ENCODE data around the gene RCAN2. TPM values are rescaled to one million over a fixed set of nuclear protein-coding genes. Genes with fewer than 3 reads are reported as not detected.

RCAN2 gene
- total and polyA plus RNA-seq, 2 donors (not counting 3 experiments of a cell fraction or from before 2014, with no cell fraction given): 0.07 to 0.33 TPM

DNA sequence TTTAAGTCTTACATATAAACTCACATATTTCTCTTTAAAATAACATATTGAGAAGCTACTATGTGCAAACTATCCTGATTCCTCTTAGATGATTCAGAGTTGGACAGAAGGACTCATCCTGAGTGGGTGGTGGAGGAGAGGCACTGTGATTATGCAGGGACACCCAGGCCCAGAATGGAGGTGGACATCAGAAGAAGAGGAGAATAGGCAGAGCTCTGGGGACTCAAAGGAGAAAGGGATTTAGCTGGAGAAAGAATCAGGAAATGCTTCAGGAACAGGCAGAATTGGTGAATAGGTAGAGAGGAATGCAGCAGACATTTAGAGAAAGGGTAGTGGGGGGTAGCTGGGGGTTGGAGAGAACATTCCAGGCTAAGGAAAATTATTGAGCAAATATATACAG is 17.4 kb downstream of the RCAN2 start:
- Histone ChIP-seq H3K9ac (replicated peaks; ENCODE audit: extremely low read depth, insufficient read depth, low read length) (no peak overlapping the region), H3K9me3 (replicated peaks; ENCODE audit: control insufficient read depth, insufficient read depth, low read length) (no peaks in the 10 kb centered on the region), H3K36me3 (ENCODE audit: control insufficient read depth in 2 of 2, extremely low read depth in 1 of 2, insufficient read depth in 2 of 2, low read length in 2 of 2) (no peaks in the 10 kb centered on the region), H3K4me3 (replicated peaks in 1 of 3; ENCODE audit: insufficient read depth in 1 of 3, low read depth in 1 of 3, low read length in 3 of 3) (no peak overlapping the region), H3K9me1 (replicated peaks; ENCODE audit: control insufficient read depth, extremely low read depth, insufficient read depth, low read length) (no peaks in the 10 kb centered on the region), H4K20me1 (replicated peaks; ENCODE audit: control insufficient read depth, extremely low read depth, insufficient read depth, low read length) (no peaks in the 10 kb centered on the region), H3K4me2 (ENCODE audit: insufficient read depth, low read length) (no peak overlapping the region), H3K27ac (ENCODE audit: insufficient read depth, low read depth, low read length) (no peak overlapping the region), H3K79me2 (ENCODE audit: control insufficient read depth, insufficient read depth, low read length) (no peaks in the 10 kb centered on the region), H3K4me1 (ENCODE audit: control insufficient read depth, extremely low read depth, insufficient read depth, low read length) (no peaks in the 10 kb centered on the region), H3K27me3 (ENCODE audit: control insufficient read depth in 2 of 2, insufficient read depth in 2 of 2, low read length in 2 of 2) (peaks cover 0 to 2% of the 10 kb centered on the region in 2 experiments), H2AFZ (ENCODE audit: low read depth, low read length) (no peak overlapping the region)
- ChIA-PET CTCF (no interaction called here), POLR2A (no interaction called here)
- DNase-seq (ENCODE audit: low read depth, low spot score): no peak
- dilution Hi-C loops (cut with MboI; ENCODE audit: extremely low pct_ligation_motif_present, low sequenced_read_pairs) (no loop called here), intact Hi-C loops (cut with micrococcal nuclease) (no loop called here)
- no TSS peak for BruUV-seq (replicated peaks)
- no peak for FAIRE-seq
- TF ChIP-seq MYC (IDR thresholded peaks at IDR 0.05; ENCODE audit: low read depth, low read length) (no peak), POLR2A (IDR thresholded peaks at IDR 0.05; ENCODE audit: low read depth, low read length) (no peak), EZH2 (IDR thresholded peaks at IDR 0.05; ENCODE audit: borderline replicate concordance, low read depth, low read length, severe bottlenecking) (no peak), JUN (IDR thresholded peaks at IDR 0.05; ENCODE audit: borderline replicate concordance, insufficient read depth, insufficient read length, low read depth) (no peak), FOS (IDR thresholded peaks at IDR 0.05; ENCODE audit: borderline replicate concordance, insufficient read depth, low read length) (no peak), CTCF (IDR thresholded peaks at IDR 0.05; ENCODE audit: extremely low read depth in 1 of 2, insufficient read depth in 1 of 2, low read depth in 1 of 2, low read length in 2 of 2) (no peak), MAX (IDR thresholded peaks at IDR 0.05; ENCODE audit: insufficient read depth, insufficient read length) (no peak), POLR2AphosphoS5 (IDR thresholded peaks at IDR 0.05; ENCODE audit: insufficient read depth, low read depth, low read length) (no peak), GATA2 (IDR thresholded peaks at IDR 0.05; ENCODE audit: insufficient read depth, insufficient read length, low read depth, low read length) (no peak)
